Measurements from ENCODE around the gene DUOXA1. TPM values are rescaled to one million over a fixed set of nuclear protein-coding genes. Genes with fewer than 3 reads are reported as not detected.
"Not testable (repeated sequence)": the region's sequence is repeated elsewhere in the genome, so short reads cannot be mapped to it uniquely, and the experiment has no call there.

The DUOXA1 gene
- total RNA-seq, 1 donor from 2014 or later, result not detected

DNA sequence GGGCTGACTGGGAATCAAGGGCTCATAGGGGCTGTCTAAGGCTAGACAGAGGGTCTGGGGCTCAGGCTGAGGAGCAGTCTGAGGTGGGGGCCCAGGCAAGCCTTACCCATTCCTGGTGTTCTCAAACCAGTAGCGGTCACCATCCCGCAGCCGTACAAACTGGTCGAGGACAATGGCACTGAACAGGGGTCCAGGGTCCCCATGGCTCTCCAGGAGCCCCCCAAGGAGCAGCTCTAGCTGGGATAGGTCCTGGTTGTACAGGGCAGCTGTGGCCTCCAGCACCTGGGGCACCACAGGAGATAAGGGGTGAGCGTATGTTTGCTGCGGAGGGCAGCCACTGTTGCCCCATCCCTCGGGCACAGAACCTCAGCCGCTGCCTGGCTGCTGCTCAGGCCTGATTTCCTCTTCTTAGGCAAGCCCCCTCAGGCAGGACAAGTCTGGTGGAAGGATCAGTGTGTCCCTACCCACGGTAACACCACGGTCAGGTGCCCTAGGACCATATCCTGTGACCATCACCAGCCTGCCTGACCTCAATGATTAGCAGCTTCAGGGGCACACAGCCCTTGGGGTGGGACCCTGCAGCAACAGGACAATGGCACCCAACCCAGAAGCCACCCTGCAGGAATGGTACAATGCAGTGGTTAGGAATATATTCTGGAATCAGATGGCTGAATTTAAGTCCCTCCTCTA is 21.6 kb downstream of the DUOXA1 start:
- no peak overlapping the region for H3K4me3 Mint-ChIP-seq (ENCODE audit: unreplicated experiment)
- no peak overlapping the region for H3K27ac Mint-ChIP-seq (ENCODE audit: unreplicated experiment)
- H3K36me3 Mint-ChIP-seq (ENCODE audit: unreplicated experiment), result no peaks in the 10 kb centered on the region
- H3K4me1 Mint-ChIP-seq (ENCODE audit: low read depth, unreplicated experiment), result no peaks in the 10 kb centered on the region
- no peak for DNase-seq
- TF ChIP-seq, protein P1, sequence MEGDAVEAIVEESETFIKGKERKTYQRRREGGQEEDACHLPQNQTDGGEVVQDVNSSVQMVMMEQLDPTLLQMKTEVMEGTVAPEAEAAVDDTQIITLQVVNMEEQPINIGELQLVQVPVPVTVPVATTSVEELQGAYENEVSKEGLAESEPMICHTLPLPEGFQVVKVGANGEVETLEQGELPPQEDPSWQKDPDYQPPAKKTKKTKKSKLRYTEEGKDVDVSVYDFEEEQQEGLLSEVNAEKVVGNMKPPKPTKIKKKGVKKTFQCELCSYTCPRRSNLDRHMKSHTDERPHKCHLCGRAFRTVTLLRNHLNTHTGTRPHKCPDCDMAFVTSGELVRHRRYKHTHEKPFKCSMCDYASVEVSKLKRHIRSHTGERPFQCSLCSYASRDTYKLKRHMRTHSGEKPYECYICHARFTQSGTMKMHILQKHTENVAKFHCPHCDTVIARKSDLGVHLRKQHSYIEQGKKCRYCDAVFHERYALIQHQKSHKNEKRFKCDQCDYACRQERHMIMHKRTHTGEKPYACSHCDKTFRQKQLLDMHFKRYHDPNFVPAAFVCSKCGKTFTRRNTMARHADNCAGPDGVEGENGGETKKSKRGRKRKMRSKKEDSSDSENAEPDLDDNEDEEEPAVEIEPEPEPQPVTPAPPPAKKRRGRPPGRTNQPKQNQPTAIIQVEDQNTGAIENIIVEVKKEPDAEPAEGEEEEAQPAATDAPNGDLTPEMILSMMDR (IDR thresholded peaks at IDR 0.05; ENCODE audit: partially characterized antibody, unreplicated experiment), result no peak
- H3K9me3 Mint-ChIP-seq (ENCODE audit: unreplicated experiment), result peaks cover 6% of the 10 kb centered on the region
- peaks cover 22% of the 10 kb centered on the region for H3K27me3 Mint-ChIP-seq (ENCODE audit: unreplicated experiment)

DNA sequence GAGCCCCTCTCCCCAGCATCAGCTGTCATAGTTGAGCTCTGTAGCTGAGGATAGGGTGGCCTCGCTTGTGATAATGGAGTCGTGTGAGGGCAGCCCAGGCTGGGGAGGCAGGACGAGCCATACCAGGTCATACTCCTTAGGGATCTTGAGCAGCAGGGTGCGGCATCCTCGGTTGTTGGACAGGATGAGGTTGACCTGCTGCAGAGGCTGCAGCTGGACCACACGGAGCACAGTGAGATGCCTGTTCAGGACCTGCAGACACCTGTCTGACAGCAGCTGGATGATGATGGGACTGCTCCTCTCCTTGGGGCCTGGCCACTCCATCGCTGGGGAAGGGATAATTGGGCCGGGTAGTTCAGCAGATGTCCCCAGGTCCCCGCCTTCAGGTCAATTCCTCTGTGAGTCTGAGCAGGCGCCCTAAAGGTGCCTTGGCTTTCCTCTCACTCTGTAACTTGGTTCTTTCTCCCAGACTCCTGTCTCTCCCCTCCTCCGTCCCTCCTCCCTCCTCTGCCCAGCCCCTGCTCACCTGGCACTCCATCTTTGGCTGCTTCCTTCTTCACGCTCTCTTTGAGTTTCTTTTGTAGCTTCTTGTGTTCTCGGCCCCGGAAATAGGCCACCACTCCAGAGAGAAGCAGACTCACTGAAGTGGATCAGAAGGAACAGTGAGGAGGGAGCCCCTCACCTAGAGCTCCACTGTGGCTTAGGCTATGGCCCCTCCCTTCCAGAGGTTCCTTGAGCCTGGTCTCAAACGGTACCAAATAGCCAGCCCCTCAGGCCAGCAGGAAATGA is 23.5 kb downstream of the DUOXA1 start:
- Mint-ChIP-seq H3K4me1 (ENCODE audit: low read depth, unreplicated experiment) (no peaks in the 10 kb centered on the region), H3K27ac (ENCODE audit: unreplicated experiment) (no peak overlapping the region), H3K9me3 (ENCODE audit: unreplicated experiment) (peaks cover 3% of the 10 kb centered on the region), H3K36me3 (ENCODE audit: unreplicated experiment) (no peaks in the 10 kb centered on the region), H3K27me3 (ENCODE audit: unreplicated experiment) (peaks cover 11% of the 10 kb centered on the region), H3K4me3 (ENCODE audit: unreplicated experiment) (no peak overlapping the region)
- TF ChIP-seq, protein P1 (IDR thresholded peaks at IDR 0.05; ENCODE audit: partially characterized antibody, unreplicated experiment), result no peak
- no peak for DNase-seq

DNA sequence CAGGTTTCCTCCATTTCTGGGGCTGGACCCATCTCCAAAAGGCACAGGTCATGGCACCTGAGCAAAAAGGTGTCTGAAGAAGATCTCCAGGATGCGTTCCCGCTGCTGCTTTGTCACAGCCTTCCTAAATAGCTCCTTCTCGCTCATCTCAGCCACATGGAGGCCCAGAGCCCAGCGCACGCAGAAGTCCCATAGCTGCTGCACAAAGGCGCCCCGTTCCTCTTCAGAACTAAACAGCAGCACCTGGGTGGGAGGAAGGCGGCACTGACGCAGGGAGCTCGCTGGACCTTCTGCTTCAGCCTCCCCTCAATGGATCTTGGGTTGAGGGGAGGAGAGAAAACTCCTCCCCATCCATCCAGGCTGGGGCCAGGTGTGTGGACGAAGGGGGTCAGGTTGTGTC is 24.1 kb downstream of the DUOXA1 start:
- Mint-ChIP-seq H3K9me3 (ENCODE audit: unreplicated experiment) (peaks cover 3% of the 10 kb centered on the region), H3K4me1 (ENCODE audit: low read depth, unreplicated experiment) (no peaks in the 10 kb centered on the region), H3K27ac (ENCODE audit: unreplicated experiment) (no peak overlapping the region), H3K27me3 (ENCODE audit: unreplicated experiment) (peaks cover 11% of the 10 kb centered on the region), H3K4me3 (ENCODE audit: unreplicated experiment) (no peak overlapping the region), H3K36me3 (ENCODE audit: unreplicated experiment) (no peaks in the 10 kb centered on the region)
- no peak for DNase-seq
- TF ChIP-seq, protein P1 (IDR thresholded peaks at IDR 0.05; ENCODE audit: partially characterized antibody, unreplicated experiment), result no peak

DNA sequence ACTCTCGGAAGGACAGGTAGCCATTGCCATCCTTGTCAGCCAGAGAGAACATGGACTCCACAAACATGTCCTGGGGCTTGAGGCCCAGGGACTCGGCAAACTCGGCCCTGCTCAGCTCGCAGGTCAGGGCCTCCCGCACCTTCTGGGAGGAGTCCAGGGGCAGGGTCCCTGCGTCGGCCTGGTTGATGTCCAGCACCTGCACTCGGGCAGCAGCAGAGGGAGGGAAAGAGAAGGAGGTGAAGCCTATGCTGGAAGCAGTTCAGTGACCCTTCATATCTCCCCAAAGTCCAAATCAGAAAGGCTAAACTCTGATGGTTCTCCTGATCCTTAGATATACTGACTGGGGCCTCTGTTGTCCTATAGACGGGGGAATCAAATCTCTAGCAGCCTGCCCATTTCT is 25.5 kb downstream of the DUOXA1 start:
- H3K9me3 Mint-ChIP-seq (ENCODE audit: unreplicated experiment); DNase-seq; H3K4me3 Mint-ChIP-seq (ENCODE audit: unreplicated experiment); H3K4me1 Mint-ChIP-seq (ENCODE audit: low read depth, unreplicated experiment); H3K27ac Mint-ChIP-seq (ENCODE audit: unreplicated experiment); H3K27me3 Mint-ChIP-seq (ENCODE audit: unreplicated experiment); H3K36me3 Mint-ChIP-seq (ENCODE audit: unreplicated experiment): not testable (repeated sequence)

DNA sequence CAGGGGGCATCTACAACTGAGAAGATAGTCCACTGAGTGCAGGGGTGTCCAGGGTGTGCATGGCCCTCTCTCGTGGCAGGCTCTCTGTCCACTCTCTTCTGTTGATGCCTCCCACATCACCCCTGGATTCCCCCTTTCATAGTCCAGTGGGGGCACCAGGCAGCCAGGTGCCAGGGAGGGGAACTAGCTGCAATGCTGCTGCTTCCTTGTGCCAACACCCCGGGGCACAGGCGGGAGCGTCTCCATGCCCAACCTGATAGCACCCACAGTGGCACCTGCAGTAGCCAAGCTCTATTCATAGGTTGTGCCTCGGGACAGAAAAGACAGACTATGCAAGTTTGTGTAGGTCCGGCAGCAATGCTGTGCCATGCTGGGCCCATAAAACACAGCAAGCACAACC is 27.5 kb downstream of the DUOXA1 start:
- Mint-ChIP-seq H3K4me1 (ENCODE audit: low read depth, unreplicated experiment) (no peaks in the 10 kb centered on the region), H3K9me3 (ENCODE audit: unreplicated experiment) (peaks cover 3% of the 10 kb centered on the region)
- TF ChIP-seq, protein P1 (IDR thresholded peaks at IDR 0.05; ENCODE audit: partially characterized antibody, unreplicated experiment), result no peak

More for the DNA sequence above, 27.5 kb downstream of the DUOXA1 start:
- H3K4me3 Mint-ChIP-seq (ENCODE audit: unreplicated experiment), result no peak overlapping the region
- H3K36me3 Mint-ChIP-seq (ENCODE audit: unreplicated experiment), result no peaks in the 10 kb centered on the region
- H3K27ac Mint-ChIP-seq (ENCODE audit: unreplicated experiment), result no peak overlapping the region
- no peak for DNase-seq
- peaks cover 3% of the 10 kb centered on the region for H3K27me3 Mint-ChIP-seq (ENCODE audit: unreplicated experiment)
